Keratinocyte (primary cell): Measurements from ENCODE around the gene CCNY. TPM values are rescaled to one million over a fixed set of nuclear protein-coding genes. Genes with fewer than 3 reads are reported as not detected.

Source experiments
- DNase-seq: peaks from one replicate; pipeline ENCODE4 v3.0.0-alpha.2; 2011; ENCODE audit warnings: low read depth, missing footprints, low spot score
- FAIRE-seq: peaks from 2 replicates; lab custom pipeline; 2011; peaks lifted over from hg19 to GRCh38; lab: Jason Lieb, UNC
- H2AFZ ChIP-seq: 2 replicates; pipeline ENCODE4 v1.6.0; 2012; ENCODE audit warnings: low read length, control low read depth, inconsistent platforms; ENCODE audit not compliant: control insufficient read depth
- H3K27ac ChIP-seq: 2 replicates; pipeline ENCODE4 v1.5.1; 2011; ENCODE audit warnings: low read length; ENCODE audit not compliant: control insufficient read depth, insufficient read depth
- H3K27me3 ChIP-seq: 3 replicates; pipeline ENCODE4 v1.6.0; 2011; ENCODE audit warnings: low read length; ENCODE audit not compliant: control insufficient read depth, insufficient read depth; ENCODE audit errors: extremely low read depth
- H3K36me3 ChIP-seq, 2 experiments: 2 replicates in 1 of 2; 3 replicates in 1 of 2; pipeline ENCODE4 v1.5.1; 2011; ENCODE audit warnings: low read length in 2 of 2, mild to moderate bottlenecking in 1 of 2; ENCODE audit not compliant: control insufficient read depth in 2 of 2, insufficient read depth in 2 of 2; ENCODE audit errors: extremely low read depth in 1 of 2
- H3K4me1 ChIP-seq: 3 replicates; pipeline ENCODE4 v1.5.1; 2011; ENCODE audit warnings: low read length; ENCODE audit not compliant: control insufficient read depth, insufficient read depth; ENCODE audit errors: extremely low read depth
- H3K4me2 ChIP-seq: 3 replicates; pipeline ENCODE4 v1.6.0; 2011; ENCODE audit warnings: low read depth, low read length; ENCODE audit not compliant: control insufficient read depth, insufficient read depth; ENCODE audit errors: extremely low read depth
- H3K4me3 ChIP-seq, 3 experiments: fragments of 200-600 bp in 1 of 3; sonication (generic) in 1 of 3; 2 replicates in 2 of 3; 3 replicates in 1 of 3; pipeline ENCODE4 v1.5.1; 2011 to 2016; ENCODE audit warnings: low read length in 3 of 3, mild to moderate bottlenecking in 3 of 3, control low read depth in 2 of 3, inconsistent platforms in 1 of 3, low read depth in 1 of 3, mixed read lengths in 1 of 3, mixed run types in 1 of 3, moderate library complexity in 1 of 3; ENCODE audit not compliant: control insufficient read depth in 2 of 3, insufficient read depth in 2 of 3; ENCODE audit errors: extremely low read depth in 1 of 3
- H3K79me2 ChIP-seq: 2 replicates; pipeline ENCODE4 v1.6.0; 2012; ENCODE audit warnings: low read length; ENCODE audit not compliant: control insufficient read depth, insufficient read depth
- H3K9ac ChIP-seq: 3 replicates; pipeline ENCODE4 v1.6.0; 2011; ENCODE audit warnings: low read length; ENCODE audit not compliant: control insufficient read depth, insufficient read depth; ENCODE audit errors: extremely low read depth
- H3K9me1 ChIP-seq: 3 replicates; pipeline ENCODE4 v1.6.0; 2011; ENCODE audit warnings: low read length; ENCODE audit not compliant: control insufficient read depth, insufficient read depth; ENCODE audit errors: extremely low read depth
- H3K9me3 ChIP-seq: 2 replicates; pipeline ENCODE4 v1.5.1; 2012; ENCODE audit warnings: low read depth, low read length; ENCODE audit not compliant: control insufficient read depth
- H4K20me1 ChIP-seq: 3 replicates; pipeline ENCODE4 v1.6.0; 2011; ENCODE audit warnings: low read length; ENCODE audit not compliant: control insufficient read depth, insufficient read depth; ENCODE audit errors: extremely low read depth
- EZH2 ChIP-seq: IDR thresholded peaks from one replicate; pipeline ENCODE4 v1.6.1; 2012; ENCODE audit warnings: inconsistent platforms, mild to moderate bottlenecking, low read length, moderate library complexity
- dilution Hi-C: fragments of 300-500 bp; cut with MboI; formaldehyde crosslinking; loops from one replicate; pipeline ENCODE4 v1.7.0; 2020; ENCODE audit warnings: low sequenced_read_pairs; ENCODE audit not compliant: extremely low pct_ligation_motif_present
- polyA plus RNA-seq, 5 experiments: library from polyadenylated mRNA; depleted of rRNA in 3 of 5; stranded (reverse) in 3 of 5; stranded (forward) in 1 of 5; unstranded in 1 of 5; fragments of >200 nt; gene quantifications; 1 replicate in 1 of 5; 2 replicates in 3 of 5; 3 replicates in 1 of 5; pipeline versions ENCODE4 v1.2.1 to v1.2.3, GENCODE V29; 2011 to 2012; ENCODE audit warnings: missing spikeins in 2 of 5, low read depth in 1 of 5, low replicate concordance in 1 of 5
- TF ChIP-seq, protein P1 (sequence below), 3 experiments: IDR thresholded peaks in 1 of 3; conservative IDR thresholded peaks in 1 of 3; optimal IDR thresholded peaks in 1 of 3; 2 replicates in 2 of 3; 3 replicates in 1 of 3; pipeline versions ENCODE3 to v1.5.1; 2011; ENCODE audit warnings: low read length in 3 of 3, mild to moderate bottlenecking in 3 of 3, moderate library complexity in 2 of 3, control low read depth in 1 of 3, inconsistent platforms in 1 of 3; ENCODE audit not compliant: insufficient read depth in 2 of 3; ENCODE audit errors: extremely low read depth in 1 of 3

Gene CCNY
- polyA plus RNA-seq, 1 donor (not counting 4 experiments of a cell fraction or from before 2014, with no cell fraction given): 58.9 TPM

DNA sequence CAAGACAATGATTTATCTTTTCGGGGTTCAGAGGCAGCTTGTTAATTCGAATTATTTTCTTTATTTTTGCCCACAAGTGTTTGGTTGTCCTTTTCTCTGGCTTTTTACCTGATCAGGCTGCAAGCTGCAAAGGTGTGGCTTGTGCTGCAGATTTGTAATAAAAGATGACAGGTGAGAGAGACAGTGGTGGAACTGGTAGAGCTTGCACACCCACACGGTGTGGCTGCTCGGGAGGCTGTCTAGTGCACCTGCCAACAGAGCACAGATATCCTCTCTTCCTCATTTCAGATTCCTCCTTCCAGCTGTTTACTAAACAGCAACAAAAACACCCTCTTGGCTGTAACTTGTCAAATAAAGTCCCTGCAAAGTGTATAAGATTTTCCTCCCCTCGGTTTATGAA, 278.0 kb downstream of the CCNY start:
- no peaks in the 10 kb centered on the region for H3K9me3 ChIP-seq
- H4K20me1 ChIP-seq: no peaks in the 10 kb centered on the region
- H3K4me2 ChIP-seq: no peak overlapping the region
- no peaks in the 10 kb centered on the region for H3K36me3 ChIP-seq
- dilution Hi-C loops: no loop called here
- H3K9ac ChIP-seq: no peak overlapping the region
- H3K4me1 ChIP-seq: no peaks in the 10 kb centered on the region
- no peak overlapping the region for H3K4me3 ChIP-seq
- no peak for TF ChIP-seq EZH2
- TF ChIP-seq, protein P1, sequence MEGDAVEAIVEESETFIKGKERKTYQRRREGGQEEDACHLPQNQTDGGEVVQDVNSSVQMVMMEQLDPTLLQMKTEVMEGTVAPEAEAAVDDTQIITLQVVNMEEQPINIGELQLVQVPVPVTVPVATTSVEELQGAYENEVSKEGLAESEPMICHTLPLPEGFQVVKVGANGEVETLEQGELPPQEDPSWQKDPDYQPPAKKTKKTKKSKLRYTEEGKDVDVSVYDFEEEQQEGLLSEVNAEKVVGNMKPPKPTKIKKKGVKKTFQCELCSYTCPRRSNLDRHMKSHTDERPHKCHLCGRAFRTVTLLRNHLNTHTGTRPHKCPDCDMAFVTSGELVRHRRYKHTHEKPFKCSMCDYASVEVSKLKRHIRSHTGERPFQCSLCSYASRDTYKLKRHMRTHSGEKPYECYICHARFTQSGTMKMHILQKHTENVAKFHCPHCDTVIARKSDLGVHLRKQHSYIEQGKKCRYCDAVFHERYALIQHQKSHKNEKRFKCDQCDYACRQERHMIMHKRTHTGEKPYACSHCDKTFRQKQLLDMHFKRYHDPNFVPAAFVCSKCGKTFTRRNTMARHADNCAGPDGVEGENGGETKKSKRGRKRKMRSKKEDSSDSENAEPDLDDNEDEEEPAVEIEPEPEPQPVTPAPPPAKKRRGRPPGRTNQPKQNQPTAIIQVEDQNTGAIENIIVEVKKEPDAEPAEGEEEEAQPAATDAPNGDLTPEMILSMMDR (optimal IDR thresholded peaks at IDR 0.05 in 1 of 3, IDR thresholded peaks at IDR 0.05 in 1 of 3, conservative IDR thresholded peaks at IDR 0.05 in 1 of 3; ENCODE audit: extremely low read depth in 1 of 3, insufficient read depth in 2 of 3, low read length in 3 of 3): no peak
- H3K79me2 ChIP-seq: no peaks in the 10 kb centered on the region
- H2AFZ ChIP-seq: no peak overlapping the region
- DNase-seq (no peak), FAIRE-seq (no peak)
- H3K9me1 ChIP-seq: no peaks in the 10 kb centered on the region
- H3K27me3 ChIP-seq: peaks cover 13% of the 10 kb centered on the region
- no peak overlapping the region for H3K27ac ChIP-seq

Other genes starting within 250 kb of the CCNY start
- 19.9 to 39.7 TPM (median 20.7 TPM) in 3 replicates for gene CUL2, start 246.2 kb upstream of the CCNY start, polyA plus RNA-seq
- gene CREM, start 209.7 kb upstream of the CCNY start, polyA plus RNA-seq: 15.7 to 23.3 TPM (median 17.4 TPM) in 3 replicates